H1 (cell line): ENCODE measurements around the gene ARHGEF5. TPM values are rescaled to one million over a fixed set of nuclear protein-coding genes. Genes with fewer than 3 reads are reported as not detected.

Experiments used
- BCL11A ChIP-seq, 2 experiments: IDR thresholded peaks; one replicate each; pipeline ENCODE4 v1.6.1; 2011; ENCODE audit warnings: low read depth in 2 of 2, low read length in 2 of 2, mild to moderate bottlenecking in 2 of 2
- JUND ChIP-seq: IDR thresholded peaks from 2 replicates; pipeline ENCODE4 v1.6.1; 2011; ENCODE audit warnings: mild to moderate bottlenecking, improper control_type of control experiment, low read length
- polyA plus RNA-seq, 7 experiments: library from polyadenylated mRNA; depleted of rRNA in 3 of 7; stranded (reverse) in 5 of 7; unstranded in 2 of 7; fragments of >200 nt in 5 of 7; fragments of 200-250 nt in 2 of 7; gene quantifications; 1 replicate in 5 of 7; 2 replicates in 1 of 7; 4 replicates in 1 of 7; pipeline versions ENCODE4 v1.2.1 to v1.2.3, GENCODE V29; 2011 to 2013; ENCODE audit warnings: missing spikeins in 2 of 7, mixed read lengths in 2 of 7
- total RNA-seq: library from RNA; stranded (reverse); fragmentation: NEBNext Ultra II Directional; extraction: Animal tissue kit (Norgen Biotek cat#: 25700); gene quantifications from 2 replicates; pipeline ENCODE4 v1.2.1, GENCODE V29; 2021

The ARHGEF5 gene
- total and polyA plus RNA-seq, 2 of the 8 experiments (the other 6 are each of a cell fraction or from before 2014, with no cell fraction given): 12.8 to 34.6 TPM

GRCh38 chr7:144391823-144392255 is 36.6 kb downstream of the ARHGEF5 start (continued):
- TF ChIP-seq JUND (no peak), BCL11A (IDR thresholded peaks at IDR 0.05; ENCODE audit: low read depth in 2 of 2, low read length in 2 of 2) (no peak)
